Daoy (cell line): ENCODE data around the gene CDH20. TPM values are rescaled to one million over a fixed set of nuclear protein-coding genes. Genes with fewer than 3 reads are reported as not detected.

ENCODE experiments used
- DNase-seq: peaks from one replicate; pipeline ENCODE4 v3.0.0-alpha.2; 2015; ENCODE audit warnings: low read depth
- total RNA-seq: library from RNA; depleted of rRNA; stranded (reverse); fragments of >200 nt; shearing (Covaris generic); gene quantifications from 2 replicates; pipeline ENCODE4 v1.2.3, GENCODE V29; 2014; rRNA removed

Gene CDH20
- 0.03 TPM in 1 of 2 replicates, not detected in the other for total RNA-seq

GRCh38 chr18:61333271-61333745 lies at the start of gene CDH20:
Gene CDH20 (plus strand): TSS chr18:61333430.
- no peak for DNase-seq

GRCh38 chr18:61284039-61284438 lies 49.2 kb upstream of the CDH20 start:
- no peak for DNase-seq

- DNase-seq, result no peak
Observed at GRCh38 chr18:61285777-61286176, 47.5 kb upstream of the CDH20 start.

GRCh38 chr18:61286867-61287266 lies 46.4 kb upstream of the CDH20 start:
- DNase-seq, result no peak

GRCh38 chr18:61290616-61291015 lies 42.6 kb upstream of the CDH20 start:
- no peak for DNase-seq

GRCh38 chr18:61292280-61293035 lies 40.8 kb upstream of the CDH20 start:
- no peak for DNase-seq

GRCh38 chr18:61295153-61295552 lies 38.1 kb upstream of the CDH20 start:
- no peak for DNase-seq

GRCh38 chr18:61308004-61308403 lies 25.2 kb upstream of the CDH20 start:
- no peak for DNase-seq

GRCh38 chr18:61308795-61309393 lies 24.3 kb upstream of the CDH20 start:
- DNase-seq, result peak; percentile 80

GRCh38 chr18:61322265-61322873 lies 10.9 kb upstream of the CDH20 start:
- peak; percentile 66 for DNase-seq

- no peak for DNase-seq
Observed at GRCh38 chr18:61323951-61324350, 9.3 kb upstream of the CDH20 start.

GRCh38 chr18:61326407-61326806 lies 6.8 kb upstream of the CDH20 start:
- no peak for DNase-seq

- DNase-seq, result no peak
Observed at GRCh38 chr18:61329398-61329797, 3.8 kb upstream of the CDH20 start.

GRCh38 chr18:61331051-61331450 lies 2.2 kb upstream of the CDH20 start:
- DNase-seq, result no peak

- peak; percentile 16 for DNase-seq
Observed at GRCh38 chr18:61333746-61334490, 688 bp downstream of the CDH20 start.

GRCh38 chr18:61334491-61334850 lies 1.2 kb downstream of the CDH20 start:
- no peak for DNase-seq

- peak; percentile 12 for DNase-seq
Observed at GRCh38 chr18:61334951-61335683, 1.9 kb downstream of the CDH20 start.

- DNase-seq, result peak; percentile 7
Observed at GRCh38 chr18:61335684-61336555, 2.7 kb downstream of the CDH20 start.

- no peak for DNase-seq
Observed at GRCh38 chr18:61336766-61337165, 3.5 kb downstream of the CDH20 start.

- no peak for DNase-seq
Observed at GRCh38 chr18:61337527-61337926, 4.3 kb downstream of the CDH20 start.

GRCh38 chr18:61340148-61340547 lies 6.9 kb downstream of the CDH20 start:
- DNase-seq, result no peak
